HEK293 (cell line): ENCODE measurements around the gene DMC1.

Experiments
- CTCF ChIA-PET: fragments of 350-600 bp; formaldehyde crosslinking; extraction: SDS; loops from one replicate; lab custom pipeline; 2021; ENCODE audit warnings: antibody characterized with exemption; lab: Yijun Ruan, JAX
- POLR2A ChIA-PET: fragments of 300-600 bp; formaldehyde crosslinking; extraction: SDS; loops from one replicate; lab custom pipeline; 2020; ENCODE audit warnings: antibody characterized with exemption, inconsistent platforms; lab: Yijun Ruan, JAX
- H3K27ac ChIP-seq: fragments of 200-500 bp; sonication (Bioruptor generic); 2 replicates; pipeline ENCODE4 v1.5.1; 2014; ENCODE audit warnings: low read depth, low read length, control low read depth, inconsistent platforms; ENCODE audit errors: extremely low read depth
- H3K36me3 ChIP-seq, 2 experiments: fragments of 200-500 bp in 1 of 2; sonication (Bioruptor generic) in 1 of 2; 1 replicate in 1 of 2; 2 replicates in 1 of 2; pipeline ENCODE4 v1.5.1; 2014 to 2017; ENCODE audit warnings: inconsistent platforms in 2 of 2, low read length in 2 of 2; ENCODE audit not compliant: control insufficient read depth in 2 of 2, insufficient read depth in 1 of 2
- H3K4me1 ChIP-seq: fragments of 200-500 bp; sonication (Bioruptor generic); 2 replicates; pipeline ENCODE4 v1.5.1; 2014; ENCODE audit warnings: mild to moderate bottlenecking, low read length, inconsistent platforms; ENCODE audit not compliant: control insufficient read depth, insufficient read depth
- H3K4me3 ChIP-seq: 2 replicates; pipeline ENCODE4 v1.5.1; 2011; ENCODE audit warnings: low read depth, mild to moderate bottlenecking, control low read depth, low read length, moderate library complexity
- H3K9me3 ChIP-seq: fragments of 200-500 bp; sonication (Bioruptor generic); 2 replicates; pipeline ENCODE4 v1.5.1; 2014; ENCODE audit warnings: low read depth, low read length, inconsistent platforms; ENCODE audit not compliant: control insufficient read depth, insufficient read depth
- CTCF ChIP-seq: fragments of 450-650 bp; formaldehyde crosslinking; IDR thresholded peaks from 2 replicates; pipeline ENCODE4 v1.5.1; 2016; ENCODE audit warnings: missing biosample characterization, missing genetic modification characterization
- PRDM10 ChIP-seq: fragments of 450-650 bp; formaldehyde crosslinking; IDR thresholded peaks from 2 replicates; pipeline ENCODE4 v1.5.1; 2016; ENCODE audit warnings: missing biosample characterization, missing genetic modification characterization
- SCRT1 ChIP-seq: fragments of 450-650 bp; formaldehyde crosslinking; IDR thresholded peaks from 2 replicates; pipeline ENCODE4 v1.5.1; 2016; ENCODE audit warnings: missing biosample characterization, missing genetic modification characterization, borderline replicate concordance
- YY2 ChIP-seq: fragments of 450-650 bp; formaldehyde crosslinking; IDR thresholded peaks from 2 replicates; pipeline ENCODE4 v1.5.1; 2016; ENCODE audit warnings: missing biosample characterization, missing genetic modification characterization
- ZBTB17 ChIP-seq: fragments of 450-650 bp; formaldehyde crosslinking; IDR thresholded peaks from 2 replicates; pipeline ENCODE4 v1.5.1; 2016; ENCODE audit warnings: missing biosample characterization, missing genetic modification characterization
- ZBTB20 ChIP-seq: fragments of 450-650 bp; formaldehyde crosslinking; IDR thresholded peaks from 2 replicates; pipeline ENCODE4 v1.5.1; 2016; ENCODE audit warnings: missing biosample characterization, missing genetic modification characterization
- ZNF214 ChIP-seq: fragments of 450-650 bp; formaldehyde crosslinking; IDR thresholded peaks from 2 replicates; pipeline ENCODE4 v1.5.1; 2017; ENCODE audit warnings: missing biosample characterization, mild to moderate bottlenecking, missing genetic modification characterization, borderline replicate concordance
- ZNF221 ChIP-seq: fragments of 450-650 bp; formaldehyde crosslinking; IDR thresholded peaks from 2 replicates; pipeline ENCODE4 v1.5.1; 2017; ENCODE audit warnings: missing biosample characterization, missing genetic modification characterization, borderline replicate concordance
- ZNF324 ChIP-seq: fragments of 450-650 bp; formaldehyde crosslinking; IDR thresholded peaks from 2 replicates; pipeline ENCODE4 v1.5.1; 2016; ENCODE audit warnings: missing biosample characterization, missing genetic modification characterization
- ZNF335 ChIP-seq: fragments of 450-650 bp; formaldehyde crosslinking; conservative IDR thresholded peaks from 2 replicates; pipeline ENCODE4 v1.5.1; 2016; ENCODE audit warnings: missing biosample characterization, missing genetic modification characterization
- ZNF341 ChIP-seq: fragments of 450-650 bp; formaldehyde crosslinking; IDR thresholded peaks from 2 replicates; pipeline ENCODE4; 2016; ENCODE audit warnings: low read depth, missing biosample characterization, missing genetic modification characterization
- ZNF350 ChIP-seq: fragments of 450-650 bp; formaldehyde crosslinking; IDR thresholded peaks from 2 replicates; pipeline ENCODE4 v1.5.0; 2017; ENCODE audit warnings: missing biosample characterization, mild to moderate bottlenecking, missing genetic modification characterization
- ZNF416 ChIP-seq: fragments of 450-650 bp; formaldehyde crosslinking; IDR thresholded peaks from 2 replicates; pipeline ENCODE4 v1.5.1; 2016; ENCODE audit warnings: missing biosample characterization, missing genetic modification characterization
- ZNF501 ChIP-seq: fragments of 450-650 bp; formaldehyde crosslinking; IDR thresholded peaks from 2 replicates; pipeline ENCODE4 v1.5.1; 2016; ENCODE audit warnings: missing biosample characterization, missing genetic modification characterization
- ZNF548 ChIP-seq: fragments of 450-650 bp; formaldehyde crosslinking; IDR thresholded peaks from 2 replicates; pipeline ENCODE4 v1.5.1; 2016; ENCODE audit warnings: missing biosample characterization, missing genetic modification characterization
- ZSCAN30 ChIP-seq: fragments of 450-650 bp; IDR thresholded peaks from 2 replicates; pipeline ENCODE4 v1.5.1; 2018; ENCODE audit warnings: missing biosample characterization, mild to moderate bottlenecking, missing genetic modification characterization, moderate library complexity
- TF ChIP-seq, protein P1 (sequence below): fragments of 450-650 bp; formaldehyde crosslinking; optimal IDR thresholded peaks from 2 replicates; pipeline ENCODE3; 2016; ENCODE audit warnings: missing biosample characterization, mild to moderate bottlenecking, missing genetic modification characterization
- TF ChIP-seq, protein P2 (sequence below): fragments of 450-650 bp; formaldehyde crosslinking; IDR thresholded peaks from 2 replicates; pipeline ENCODE4 v1.5.1; 2016; ENCODE audit warnings: missing biosample characterization, missing genetic modification characterization

The DMC1 gene

DNA sequence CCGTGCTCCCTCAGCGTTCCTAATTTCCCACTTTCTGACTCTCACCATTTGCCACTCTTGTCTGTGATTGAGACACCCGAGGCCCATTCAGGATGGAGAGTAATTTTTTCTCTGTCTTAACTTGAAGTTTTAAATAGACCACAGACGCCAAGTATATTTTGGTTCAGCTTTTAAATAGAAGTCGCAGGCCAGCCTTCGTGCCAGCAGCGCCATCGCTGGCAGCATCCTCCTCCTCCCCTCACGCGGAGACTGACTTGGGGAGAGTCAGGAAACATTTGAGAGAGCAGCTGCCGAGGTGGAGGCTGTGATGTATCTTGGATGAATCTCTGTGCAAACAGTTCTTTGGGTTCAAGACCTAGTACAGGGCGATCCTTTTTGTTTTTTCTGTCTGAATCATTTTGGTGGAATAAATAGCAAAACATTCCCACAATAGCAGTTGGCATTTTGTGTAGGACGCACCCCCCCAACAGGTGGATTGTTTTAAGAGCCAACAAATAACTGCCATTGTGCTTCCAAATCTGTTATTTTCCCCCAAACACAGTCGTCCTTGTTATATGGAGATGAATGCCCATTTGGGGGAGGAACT lies 889 bp upstream of the DMC1 start (continued):
- TF ChIP-seq, protein P1, sequence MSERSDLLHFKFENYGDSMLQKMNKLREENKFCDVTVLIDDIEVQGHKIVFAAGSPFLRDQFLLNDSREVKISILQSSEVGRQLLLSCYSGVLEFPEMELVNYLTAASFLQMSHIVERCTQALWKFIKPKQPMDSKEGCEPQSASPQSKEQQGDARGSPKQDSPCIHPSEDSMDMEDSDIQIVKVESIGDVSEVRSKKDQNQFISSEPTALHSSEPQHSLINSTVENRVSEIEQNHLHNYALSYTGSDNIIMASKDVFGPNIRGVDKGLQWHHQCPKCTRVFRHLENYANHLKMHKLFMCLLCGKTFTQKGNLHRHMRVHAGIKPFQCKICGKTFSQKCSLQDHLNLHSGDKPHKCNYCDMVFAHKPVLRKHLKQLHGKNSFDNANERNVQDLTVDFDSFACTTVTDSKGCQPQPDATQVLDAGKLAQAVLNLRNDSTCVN (tag by site-specific recombination): peak; percentile 0
- TF ChIP-seq SCRT1 (tag by site-specific recombination) (peak; percentile 67; the same call in 1 of the 2 replicates), YY2 (0 out of 2 replicates have a peak, but pooled peaks have one; percentile 7), ZNF548 (tag by site-specific recombination) (no peak), ZNF324 (0 out of 2 replicates have a peak, but pooled peaks have one; percentile 12), CTCF (0 out of 2 replicates have a peak, but pooled peaks have one; percentile 12), ZNF350 (tag by site-specific recombination) (no peak), ZNF335 (peak; percentile 68), ZSCAN30 (tag by site-specific recombination) (no peak), ZBTB17 (tag by site-specific recombination) (peak; percentile 59; the same call in 1 of the 2 replicates)
- TF ChIP-seq, protein P2, sequence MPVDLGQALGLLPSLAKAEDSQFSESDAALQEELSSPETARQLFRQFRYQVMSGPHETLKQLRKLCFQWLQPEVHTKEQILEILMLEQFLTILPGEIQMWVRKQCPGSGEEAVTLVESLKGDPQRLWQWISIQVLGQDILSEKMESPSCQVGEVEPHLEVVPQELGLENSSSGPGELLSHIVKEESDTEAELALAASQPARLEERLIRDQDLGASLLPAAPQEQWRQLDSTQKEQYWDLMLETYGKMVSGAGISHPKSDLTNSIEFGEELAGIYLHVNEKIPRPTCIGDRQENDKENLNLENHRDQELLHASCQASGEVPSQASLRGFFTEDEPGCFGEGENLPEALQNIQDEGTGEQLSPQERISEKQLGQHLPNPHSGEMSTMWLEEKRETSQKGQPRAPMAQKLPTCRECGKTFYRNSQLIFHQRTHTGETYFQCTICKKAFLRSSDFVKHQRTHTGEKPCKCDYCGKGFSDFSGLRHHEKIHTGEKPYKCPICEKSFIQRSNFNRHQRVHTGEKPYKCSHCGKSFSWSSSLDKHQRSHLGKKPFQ (tag by site-specific recombination): no peak

- POLR2A ChIA-PET: interaction anchor here (0.6 to 1.7 kb wide), 5 partner anchors 34 to 517 kb away, joined by 3 to 9 read pairs (median 5); no protein-coding TSS in a partner anchor
Observed at GRCh38 chr22:38569181-38569971, 607 bp downstream of the DMC1 start.

More at GRCh38 chr22:38569181-38569971, 607 bp downstream of the DMC1 start:
- H3K4me1 ChIP-seq: peaks cover 20% of the 10 kb centered on the region
- no peaks in the 10 kb centered on the region for H3K36me3 ChIP-seq
- CTCF ChIA-PET: interaction anchor here (0.6 to 5.9 kb wide), 2 partner anchors 33 to 516 kb away, joined by 3 to 74 read pairs; no protein-coding TSS in a partner anchor
- peak overlapping the region; percentile 26 for H3K4me3 ChIP-seq
- H3K9me3 ChIP-seq: no peaks in the 10 kb centered on the region
- no peak for TF ChIP-seq ZNF501 (tag by site-specific recombination)
- no peak for TF ChIP-seq ZBTB20 (tag by site-specific recombination)
- no peak for TF ChIP-seq ZNF341 (tag by site-specific recombination)
- no peak for TF ChIP-seq ZNF221 (tag by site-specific recombination)
- no peak for TF ChIP-seq ZNF416 (tag by site-specific recombination)
- TF ChIP-seq PRDM10 (tag by site-specific recombination): peak; percentile 96
- 0 out of 2 replicates have a peak, but pooled peaks have one; percentile 8 for TF ChIP-seq ZNF214 (tag by site-specific recombination)
- TF ChIP-seq, all 188 proteins: peak for 2
- H3K27ac ChIP-seq: peak overlapping the region; percentile 34; the same call in 1 of the 2 replicates
